Right atrium auricular region (tissue), 2 donors: Measurements from ENCODE around the gene COLQ. TPM values are rescaled to one million over a fixed set of nuclear protein-coding genes. Genes with fewer than 3 reads are reported as not detected.

Experiments
- DNase-seq: peaks from one replicate; pipeline ENCODE4 v3.0.0-alpha.2; 2019; ENCODE audit warnings: low spot score
- H3K27ac ChIP-seq, 2 donors: fragments of 200-600 bp; sonication (generic); 1 replicate in 1 of 2; 2 replicates in 1 of 2; pipeline ENCODE4 v1.5.1; 2016 to 2019
- H3K27me3 ChIP-seq, 2 donors: fragments of 200-600 bp; sonication (generic); one replicate each; pipeline versions ENCODE4 v1.5.1 to v1.6.0; 2017 to 2019
- H3K36me3 ChIP-seq: fragments of 200-600 bp; sonication (generic); one replicate; pipeline ENCODE4 v1.5.1; 2016
- H3K4me1 ChIP-seq, 2 donors: fragments of 200-600 bp; sonication (generic); one replicate each; pipeline versions ENCODE4 v1.5.1 to v1.6.0; 2017 to 2019
- H3K4me3 ChIP-seq, 2 donors: fragments of 200-600 bp; sonication (generic); 1 replicate in 1 of 2; 2 replicates in 1 of 2; pipeline ENCODE4 v1.5.1; 2017 to 2019; ENCODE audit warnings: mild to moderate bottlenecking in 1 of 2, moderate library complexity in 1 of 2
- H3K9me3 ChIP-seq, 2 donors: fragments of 200-600 bp; sonication (generic); one replicate each; pipeline ENCODE4 v1.5.1; 2019
- CTCF ChIP-seq, 2 donors: fragments of 200-600 bp; sonication (generic); IDR thresholded peaks; one replicate each; pipeline ENCODE4 v1.5.1; 2019; ENCODE audit warnings: antibody characterized with exemption in 2 of 2
- total RNA-seq, 2 donors: library from RNA; depleted of rRNA; stranded (reverse); fragments of >200 nt; gene quantifications; one replicate each; pipeline ENCODE4 v1.1.0, GENCODE V29; 2016

Gene COLQ
- total RNA-seq, 2 donors from 2014 or later: 24.3 to 38.3 TPM

- DNase-seq: peak; percentile 71
- H3K36me3 ChIP-seq: no peaks in the 10 kb centered on the region
- no peaks in the 10 kb centered on the region for H3K27me3 ChIP-seq
- H3K4me1 ChIP-seq: peaks cover 0 to 48% of the 10 kb centered on the region in 2 donors
- no peak for TF ChIP-seq CTCF (IDR thresholded peaks at IDR 0.05)
- peak overlapping the region; percentile 69 to 70 for H3K27ac ChIP-seq
- no peaks in the 10 kb centered on the region for H3K9me3 ChIP-seq
- H3K4me3 ChIP-seq: no peak overlapping the region
Observed at GRCh38 chr3:15512166-15512565, 9.3 kb downstream of the COLQ start.

GRCh38 chr3:15511156-15511555, 10.3 kb downstream of the COLQ start:
- no peaks in the 10 kb centered on the region for H3K36me3 ChIP-seq
- no peak for DNase-seq
- H3K4me1 ChIP-seq: peaks cover 0 to 46% of the 10 kb centered on the region in 2 donors
- no peaks in the 10 kb centered on the region for H3K9me3 ChIP-seq
- no peak overlapping the region for H3K4me3 ChIP-seq
- TF ChIP-seq CTCF (IDR thresholded peaks at IDR 0.05): no peak
- H3K27me3 ChIP-seq: no peaks in the 10 kb centered on the region
- peak overlapping the region in 1 of 2 donors; percentile 69 for H3K27ac ChIP-seq

GRCh38 chr3:15510493-15510892, 11.0 kb downstream of the COLQ start:
- H3K27me3 ChIP-seq: no peaks in the 10 kb centered on the region
- no peak for TF ChIP-seq CTCF (IDR thresholded peaks at IDR 0.05)

GRCh38 chr3:15506571-15506970, 14.9 kb downstream of the COLQ start:
- Histone ChIP-seq H3K4me3 (no peak overlapping the region), H3K36me3 (no peaks in the 10 kb centered on the region), H3K27me3 (no peaks in the 10 kb centered on the region), H3K9me3 (no peaks in the 10 kb centered on the region), H3K4me1 (peaks cover 0 to 12% of the 10 kb centered on the region in 2 donors), H3K27ac (no peak overlapping the region)
- no peak for TF ChIP-seq CTCF (IDR thresholded peaks at IDR 0.05)
- no peak for DNase-seq

More at GRCh38 chr3:15510493-15510892, 11.0 kb downstream of the COLQ start:
- H3K36me3 ChIP-seq: no peaks in the 10 kb centered on the region
- H3K4me3 ChIP-seq: no peak overlapping the region
- H3K4me1 ChIP-seq: peaks cover 0 to 39% of the 10 kb centered on the region in 2 donors
- H3K27ac ChIP-seq: no peak overlapping the region
- DNase-seq: no peak
- H3K9me3 ChIP-seq: no peaks in the 10 kb centered on the region

- no peaks in the 10 kb centered on the region for H3K9me3 ChIP-seq
- TF ChIP-seq CTCF (IDR thresholded peaks at IDR 0.05): no peak
- DNase-seq: no peak
- H3K4me3 ChIP-seq: no peak overlapping the region
- H3K27me3 ChIP-seq: no peaks in the 10 kb centered on the region
- H3K36me3 ChIP-seq: no peaks in the 10 kb centered on the region
- H3K4me1 ChIP-seq: peaks cover 0 to 8% of the 10 kb centered on the region in 2 donors
- H3K27ac ChIP-seq: no peak overlapping the region
Observed at GRCh38 chr3:15505479-15506165, 15.9 kb downstream of the COLQ start.

GRCh38 chr3:15502616-15503015, 18.9 kb downstream of the COLQ start:
- TF ChIP-seq CTCF (IDR thresholded peaks at IDR 0.05): no peak
- Histone ChIP-seq H3K27ac (no peak overlapping the region), H3K36me3 (no peaks in the 10 kb centered on the region), H3K4me3 (no peak overlapping the region), H3K4me1 (peaks cover 0 to 19% of the 10 kb centered on the region in 2 donors), H3K9me3 (no peaks in the 10 kb centered on the region), H3K27me3 (no peaks in the 10 kb centered on the region)
- DNase-seq: no peak
